ENCODE measurements around the gene FGFR3. TPM values are rescaled to one million over a fixed set of nuclear protein-coding genes. Genes with fewer than 3 reads are reported as not detected.

Gene FGFR3
- total and polyA plus RNA-seq, 9 of the 15 experiments (the other 6 are each of a cell fraction or from before 2014, with no cell fraction given): 1.2 to 60.4 (median 12.7) TPM

GRCh38 chr4:1748465-1748995, 44.6 kb upstream of the FGFR3 start (continued):
- 0 out of 2 replicates have a peak, but pooled peaks have one; percentile 46 for TF ChIP-seq THAP12 (CRISPR knock-in tag; IDR thresholded peaks at IDR 0.05)
- peak; percentile 91 for TF ChIP-seq STAG1 (CRISPR knock-in tag; IDR thresholded peaks at IDR 0.05; ENCODE audit: borderline replicate concordance)
- TF ChIP-seq MYNN (IDR thresholded peaks at IDR 0.05): peak; percentile 69; the same call in 1 of the 2 replicates
- TF ChIP-seq MYNN (CRISPR knock-in tag; IDR thresholded peaks at IDR 0.05): no peak
- TF ChIP-seq ZNF324 (CRISPR knock-in tag; IDR thresholded peaks at IDR 0.05): no peak
- no peak for TF ChIP-seq ETS1 (conservative IDR thresholded peaks at IDR 0.05; ENCODE audit: control insufficient read depth, low read depth, low read length)
- no peak for TF ChIP-seq PBX2 (CRISPR knock-in tag; IDR thresholded peaks at IDR 0.05; ENCODE audit: low read depth)
- TF ChIP-seq PBX2 (tag; conservative IDR thresholded peaks at IDR 0.05; ENCODE audit: low read depth): no peak
- peak; percentile 42; the same call in 1 of the 2 replicates for TF ChIP-seq GATAD2B (IDR thresholded peaks at IDR 0.05; ENCODE audit: borderline replicate concordance)
- TF ChIP-seq ZNF639 (CRISPR knock-in tag; conservative IDR thresholded peaks at IDR 0.05 in 1 of 2, IDR thresholded peaks at IDR 0.05 in 1 of 2): no peak
- no peak for TF ChIP-seq PRMT5 (CRISPR knock-in tag; IDR thresholded peaks at IDR 0.05)
